ENCODE results near the gene CD40.

The CD40 gene

GRCh38 chr20:46157625-46158024 is 39.5 kb downstream of the CD40 start:
- TF ChIP-seq CTCF (IDR thresholded peaks at IDR 0.05) (no peak), ZFX (IDR thresholded peaks at IDR 0.05; ENCODE audit: borderline replicate concordance) (no peak)

DNA sequence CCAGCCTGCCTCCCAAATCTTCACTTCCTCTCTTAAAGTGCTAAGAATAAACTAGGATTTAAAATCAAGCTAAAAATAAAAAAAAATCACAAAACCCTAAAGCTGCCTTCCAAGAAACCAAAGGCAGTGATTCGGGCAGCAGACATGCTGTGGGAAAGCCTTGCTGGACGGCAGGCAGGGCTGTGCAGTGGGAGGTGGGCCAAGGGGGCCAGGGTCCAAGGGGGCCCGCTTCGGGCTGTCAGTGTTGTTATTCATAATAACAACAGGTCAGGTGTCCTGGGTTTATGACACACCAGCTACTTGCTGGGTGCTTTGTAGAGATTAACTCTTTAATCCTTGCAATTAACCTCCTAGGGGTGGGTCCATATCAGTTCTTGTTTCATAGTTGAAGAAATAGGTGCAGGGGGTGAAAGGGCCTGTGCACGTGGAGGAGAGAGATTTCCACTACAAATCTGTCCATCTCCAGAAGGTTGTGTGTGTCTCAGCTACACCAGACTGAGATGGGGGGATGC is 40.4 kb downstream of the CD40 start:
- no peak for TF ChIP-seq CTCF (IDR thresholded peaks at IDR 0.05)
- no peak for TF ChIP-seq ZFX (IDR thresholded peaks at IDR 0.05; ENCODE audit: borderline replicate concordance)
- H3K27ac ChIP-seq: no peak overlapping the region

More at GRCh38 chr20:46157625-46158024, 39.5 kb downstream of the CD40 start:
- no peak overlapping the region for H3K27ac ChIP-seq

- TF ChIP-seq ZFX (IDR thresholded peaks at IDR 0.05; ENCODE audit: borderline replicate concordance): no peak
- TF ChIP-seq CTCF (IDR thresholded peaks at IDR 0.05): no peak
- H3K27ac ChIP-seq: no peak overlapping the region
Measured at GRCh38 chr20:46159101-46159897, 41.2 kb downstream of the CD40 start.

DNA sequence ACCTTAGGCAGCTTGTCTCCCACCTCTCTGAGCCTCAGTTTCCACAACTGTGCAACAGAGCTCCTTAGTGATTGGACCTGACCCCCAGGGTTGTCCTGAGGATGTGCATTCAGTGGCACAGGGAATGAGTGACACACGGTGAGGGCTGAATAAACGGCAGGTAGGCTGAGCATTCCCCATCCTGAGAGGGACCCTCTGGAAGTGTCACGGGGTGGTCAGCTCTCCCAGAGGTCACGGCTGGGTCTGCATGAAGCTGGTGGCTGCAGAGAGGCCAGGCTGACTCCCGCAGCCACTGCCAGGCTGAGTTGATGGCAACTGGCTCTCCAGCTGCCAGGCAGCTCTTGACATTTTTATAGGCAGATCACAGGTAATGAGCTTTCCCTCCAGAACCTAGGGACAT is 42.5 kb downstream of the CD40 start:
- TF ChIP-seq CTCF (IDR thresholded peaks at IDR 0.05): no peak
- TF ChIP-seq ZFX (IDR thresholded peaks at IDR 0.05; ENCODE audit: borderline replicate concordance): no peak
- H3K27ac ChIP-seq: no peak overlapping the region

- TF ChIP-seq ZFX (IDR thresholded peaks at IDR 0.05; ENCODE audit: borderline replicate concordance): no peak
- TF ChIP-seq CTCF (IDR thresholded peaks at IDR 0.05): no peak
Measured at GRCh38 chr20:46161921-46162320, 43.8 kb downstream of the CD40 start.

DNA sequence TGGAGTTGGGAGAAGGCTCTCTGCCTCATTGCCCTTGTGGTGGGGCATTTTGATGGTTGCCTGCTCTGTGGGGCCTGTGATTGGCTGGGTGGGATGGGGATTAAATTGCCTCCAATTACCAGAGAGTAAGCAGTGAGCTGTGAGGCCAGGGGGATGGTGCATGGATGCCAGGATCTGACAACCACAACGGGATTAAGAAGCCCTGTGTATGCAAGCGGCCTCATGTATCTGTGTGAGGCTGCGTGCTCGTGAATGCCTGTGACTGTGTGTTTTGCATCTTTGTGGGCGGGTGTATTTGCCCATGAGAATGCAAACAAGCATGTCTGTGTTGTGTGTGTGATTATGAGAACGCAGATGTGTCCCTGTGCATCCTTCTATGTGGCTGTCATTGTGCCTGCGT is 46.1 kb downstream of the CD40 start:
- TF ChIP-seq CTCF (IDR thresholded peaks at IDR 0.05) (no peak), ZFX (IDR thresholded peaks at IDR 0.05; ENCODE audit: borderline replicate concordance) (no peak)
- H3K27ac ChIP-seq: no peak overlapping the region

More at GRCh38 chr20:46161921-46162320, 43.8 kb downstream of the CD40 start:
- no peak overlapping the region for H3K27ac ChIP-seq

- H3K27ac ChIP-seq: no peak overlapping the region
- no peak for TF ChIP-seq CTCF (IDR thresholded peaks at IDR 0.05)
- no peak for TF ChIP-seq ZFX (IDR thresholded peaks at IDR 0.05; ENCODE audit: borderline replicate concordance)
Measured at GRCh38 chr20:46167080-46167479, 49.0 kb downstream of the CD40 start.
